Measurements from ENCODE around the gene PEAK1.

Gene PEAK1

GRCh38 chr15:77201665-77202064 is 218.2 kb downstream of the PEAK1 start:
- no peak overlapping the region for H3K4me3 ChIP-seq (ENCODE audit: low read length)
- DNase-seq (ENCODE audit: low read depth): no peak
- TF ChIP-seq, protein P1, sequence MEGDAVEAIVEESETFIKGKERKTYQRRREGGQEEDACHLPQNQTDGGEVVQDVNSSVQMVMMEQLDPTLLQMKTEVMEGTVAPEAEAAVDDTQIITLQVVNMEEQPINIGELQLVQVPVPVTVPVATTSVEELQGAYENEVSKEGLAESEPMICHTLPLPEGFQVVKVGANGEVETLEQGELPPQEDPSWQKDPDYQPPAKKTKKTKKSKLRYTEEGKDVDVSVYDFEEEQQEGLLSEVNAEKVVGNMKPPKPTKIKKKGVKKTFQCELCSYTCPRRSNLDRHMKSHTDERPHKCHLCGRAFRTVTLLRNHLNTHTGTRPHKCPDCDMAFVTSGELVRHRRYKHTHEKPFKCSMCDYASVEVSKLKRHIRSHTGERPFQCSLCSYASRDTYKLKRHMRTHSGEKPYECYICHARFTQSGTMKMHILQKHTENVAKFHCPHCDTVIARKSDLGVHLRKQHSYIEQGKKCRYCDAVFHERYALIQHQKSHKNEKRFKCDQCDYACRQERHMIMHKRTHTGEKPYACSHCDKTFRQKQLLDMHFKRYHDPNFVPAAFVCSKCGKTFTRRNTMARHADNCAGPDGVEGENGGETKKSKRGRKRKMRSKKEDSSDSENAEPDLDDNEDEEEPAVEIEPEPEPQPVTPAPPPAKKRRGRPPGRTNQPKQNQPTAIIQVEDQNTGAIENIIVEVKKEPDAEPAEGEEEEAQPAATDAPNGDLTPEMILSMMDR (conservative IDR thresholded peaks at IDR 0.05; ENCODE audit: low read depth, low read length): no peak

- no peak for DNase-seq (ENCODE audit: low read depth)
- TF ChIP-seq, protein P1 (conservative IDR thresholded peaks at IDR 0.05; ENCODE audit: low read depth, low read length): no peak
- H3K4me3 ChIP-seq (ENCODE audit: low read length): no peak overlapping the region
Measured at GRCh38 chr15:77196381-77196780, 223.5 kb downstream of the PEAK1 start.

DNA sequence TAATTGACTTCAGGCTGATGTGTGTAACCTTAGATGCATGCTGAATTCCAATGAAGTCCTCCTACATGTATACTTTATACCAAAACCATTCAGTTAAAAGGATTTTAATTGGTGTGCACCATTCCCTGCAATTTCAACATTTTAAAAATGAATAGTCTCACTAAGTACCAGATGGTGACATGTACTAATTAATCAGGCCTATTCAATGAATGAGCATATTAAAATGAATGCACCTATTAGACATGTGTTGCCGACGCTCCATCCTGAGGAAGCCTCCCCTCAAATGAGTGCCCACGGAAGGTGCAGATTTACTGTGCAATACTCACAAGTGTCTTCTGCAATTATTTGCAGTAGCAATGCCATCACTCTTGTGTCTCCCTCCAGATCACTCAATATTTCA is 224.3 kb downstream of the PEAK1 start:
- no peak for DNase-seq (ENCODE audit: low read depth)
- TF ChIP-seq, protein P1 (conservative IDR thresholded peaks at IDR 0.05; ENCODE audit: low read depth, low read length): no peak
- H3K4me3 ChIP-seq (ENCODE audit: low read length): no peak overlapping the region

GRCh38 chr15:77192451-77192850 is 227.5 kb downstream of the PEAK1 start:
- no peak overlapping the region for H3K4me3 ChIP-seq (ENCODE audit: low read length)
- TF ChIP-seq, protein P1 (conservative IDR thresholded peaks at IDR 0.05; ENCODE audit: low read depth, low read length): no peak
- DNase-seq (ENCODE audit: low read depth): no peak

GRCh38 chr15:77191230-77191834 is 228.6 kb downstream of the PEAK1 start:
- TF ChIP-seq, protein P1 (conservative IDR thresholded peaks at IDR 0.05; ENCODE audit: low read depth, low read length): no peak
- DNase-seq (ENCODE audit: low read depth): no peak
- no peak overlapping the region for H3K4me3 ChIP-seq (ENCODE audit: low read length)

DNA sequence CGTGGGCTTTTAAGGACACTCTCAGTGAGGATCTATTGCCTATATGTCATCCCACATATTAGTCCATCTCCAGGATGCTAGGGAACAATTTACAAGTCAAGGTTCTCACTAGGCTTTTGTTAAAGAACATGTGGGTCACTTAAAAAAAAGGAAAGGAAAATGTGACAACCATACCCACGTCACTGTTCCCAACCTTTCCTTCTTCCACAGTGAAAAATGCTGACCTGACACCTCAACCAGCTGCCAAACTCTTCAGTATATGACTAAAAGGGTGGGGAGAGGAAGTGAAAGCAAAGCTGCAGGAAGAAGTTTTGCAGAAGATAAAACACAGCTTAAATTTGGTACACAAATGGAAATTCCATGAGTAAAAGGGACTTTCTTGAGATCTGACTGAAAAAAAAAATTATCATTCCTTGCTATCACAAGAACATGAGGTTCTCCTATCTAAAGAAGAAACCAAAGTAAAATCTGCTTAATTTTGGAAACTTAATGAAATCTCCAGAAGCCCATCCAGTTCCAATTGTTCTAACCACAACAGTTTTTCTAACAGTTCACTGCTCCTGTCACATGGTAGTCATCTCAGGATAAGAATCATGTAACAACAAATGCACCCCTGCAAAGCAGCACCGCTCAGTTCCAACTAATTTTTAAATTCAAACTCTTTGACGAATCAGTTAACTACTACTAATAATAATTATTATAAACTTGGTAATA is 232.0 kb downstream of the PEAK1 start:
- TF ChIP-seq, protein P1 (conservative IDR thresholded peaks at IDR 0.05; ENCODE audit: low read depth, low read length): no peak
- no peak for DNase-seq (ENCODE audit: low read depth)
- no peak overlapping the region for H3K4me3 ChIP-seq (ENCODE audit: low read length)

- no peak for DNase-seq (ENCODE audit: low read depth)
- TF ChIP-seq, protein P1 (conservative IDR thresholded peaks at IDR 0.05; ENCODE audit: low read depth, low read length): peak; percentile 68
- H3K4me3 ChIP-seq (ENCODE audit: low read length): no peak overlapping the region
Measured at GRCh38 chr15:77186594-77187011, 233.3 kb downstream of the PEAK1 start.
